ENCODE data around the gene IYD. TPM values are rescaled to one million over a fixed set of nuclear protein-coding genes. Genes with fewer than 3 reads are reported as not detected.

The IYD gene
- total and polyA plus RNA-seq, 7 experiments from 2014 or later = not detected

DNA sequence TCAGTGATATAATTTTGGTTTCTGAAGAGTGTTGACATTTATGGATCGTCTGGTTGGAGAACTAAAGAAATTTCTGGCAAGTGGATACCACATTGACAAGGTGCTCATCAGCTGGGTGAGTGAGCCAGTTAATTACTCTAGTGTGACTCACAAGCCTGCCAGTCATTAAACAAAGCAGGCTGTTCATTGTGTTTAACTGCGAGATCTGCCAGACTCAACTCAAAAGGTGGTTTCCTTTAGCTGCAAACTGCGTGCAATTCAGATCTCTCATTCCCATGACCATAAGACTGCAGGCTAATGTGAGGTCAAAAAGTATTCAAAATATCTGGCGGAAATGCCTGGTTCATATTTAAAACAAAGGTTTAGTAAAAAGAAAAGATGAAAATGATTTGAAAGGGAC is 32.5 kb upstream of the IYD start:
- Histone ChIP-seq H3K27me3 (ENCODE audit: control insufficient read depth in 2 of 2, insufficient read depth in 2 of 2, low read length in 2 of 2) (no peaks in the 10 kb centered on the region), H3K4me1 (ENCODE audit: control insufficient read depth in 2 of 2, insufficient read depth in 2 of 2, low read length in 2 of 2) (no peaks in the 10 kb centered on the region), H3K27ac (ENCODE audit: low read depth, low read length) (no peak overlapping the region), H3K9me3 (ENCODE audit: control insufficient read depth in 2 of 3, low read length in 3 of 3) (no peaks in the 10 kb centered on the region), H3K36me3 (ENCODE audit: control insufficient read depth in 2 of 3, insufficient read depth in 3 of 3, low read length in 3 of 3) (no peaks in the 10 kb centered on the region), H3K4me3 (ENCODE audit: low read length) (no peak overlapping the region)
- ChIA-PET POLR2A (no interaction called here), CTCF (interaction anchor here (0.6 kb wide), 1 partner anchor 327 kb away, joined by 3 read pairs; no protein-coding TSS in a partner anchor)
- no peak overlapping the region for H3K4me3 Mint-ChIP-seq
- ATAC-seq (no peak), DNase-seq (no peak)
- intact Hi-C loops (cut with micrococcal nuclease) = loop anchor here in 1 of 2 donors (10.0 kb wide), 1 partner anchor 401 kb away; no protein-coding TSS in a partner anchor
- H3K9me3 Mint-ChIP-seq = peaks cover 0 to 6% (median 0%) of the 10 kb centered on the region in 11 donors
- H3K36me3 Mint-ChIP-seq = no peaks in the 10 kb centered on the region
- H3K27ac Mint-ChIP-seq = no peak overlapping the region
- peaks cover 3 to 17% (median 11%) of the 10 kb centered on the region in 5 donors for H3K27me3 Mint-ChIP-seq
- H3K4me1 Mint-ChIP-seq = no peaks in the 10 kb centered on the region

DNA sequence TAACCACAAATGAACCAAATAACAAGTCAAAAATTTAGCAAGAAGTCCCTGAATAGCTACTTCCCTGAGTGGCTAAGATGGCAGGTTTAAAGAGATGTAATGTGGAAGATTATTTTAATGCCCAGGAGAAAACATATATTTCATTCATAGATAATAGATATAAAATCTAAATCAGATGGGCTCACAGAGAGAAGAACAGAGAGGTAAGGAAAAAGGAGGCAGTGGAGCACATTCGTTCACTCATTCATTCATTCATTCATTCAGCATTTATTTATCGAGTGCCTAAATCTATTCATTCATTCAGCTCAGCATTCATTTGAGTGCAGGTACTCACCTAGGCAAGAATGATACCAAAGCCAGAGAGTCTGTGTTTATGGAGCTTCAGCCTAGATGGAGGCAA is 32.1 kb upstream of the IYD start:
- Histone ChIP-seq H3K27ac (ENCODE audit: low read depth, low read length) (no peak overlapping the region), H3K9me3 (ENCODE audit: control insufficient read depth in 2 of 3, low read length in 3 of 3) (no peaks in the 10 kb centered on the region), H3K4me3 (ENCODE audit: low read length) (no peak overlapping the region), H3K36me3 (ENCODE audit: control insufficient read depth in 2 of 3, insufficient read depth in 3 of 3, low read length in 3 of 3) (no peaks in the 10 kb centered on the region), H3K4me1 (ENCODE audit: control insufficient read depth in 2 of 2, insufficient read depth in 2 of 2, low read length in 2 of 2) (no peaks in the 10 kb centered on the region), H3K27me3 (ENCODE audit: control insufficient read depth in 2 of 2, insufficient read depth in 2 of 2, low read length in 2 of 2) (no peaks in the 10 kb centered on the region)
- ATAC-seq (no peak), DNase-seq (no peak)
- Mint-ChIP-seq H3K27me3 (peaks cover 3 to 17% (median 11%) of the 10 kb centered on the region in 5 donors), H3K36me3 (no peaks in the 10 kb centered on the region), H3K4me3 (no peak overlapping the region), H3K4me1 (no peaks in the 10 kb centered on the region), H3K27ac (no peak overlapping the region), H3K9me3 (peaks cover 0 to 6% (median 0%) of the 10 kb centered on the region in 11 donors)
- ChIA-PET POLR2A (no interaction called here), CTCF (interaction anchor here (0.6 kb wide), 1 partner anchor 327 kb away, joined by 3 read pairs; no protein-coding TSS in a partner anchor)
- intact Hi-C loops (cut with micrococcal nuclease) = loop anchor here in 1 of 2 donors (10.0 kb wide), 1 partner anchor 402 kb away; no protein-coding TSS in a partner anchor

DNA sequence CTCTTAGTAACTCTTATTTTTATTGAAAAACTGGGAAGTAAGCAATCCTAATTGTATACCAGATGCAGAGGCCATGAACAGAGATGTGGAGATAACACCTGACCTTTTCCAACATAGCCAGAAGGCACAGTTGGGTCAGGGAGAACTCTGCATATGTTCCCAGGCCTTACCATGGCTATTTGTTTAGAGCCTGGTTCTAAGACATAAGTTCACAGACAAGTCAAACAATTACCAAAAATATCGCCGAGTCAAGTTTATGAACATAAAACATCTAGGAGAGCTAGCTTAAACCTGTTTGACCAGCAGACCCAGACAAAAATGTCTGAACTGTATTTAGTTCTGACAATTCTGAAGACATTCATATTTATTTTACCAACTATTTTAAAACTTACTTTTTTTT is 26.7 kb upstream of the IYD start:
- H3K36me3 Mint-ChIP-seq = no peaks in the 10 kb centered on the region
- ChIA-PET POLR2A (no interaction called here), CTCF (no interaction called here)
- ATAC-seq (no peak), DNase-seq (no peak)
- intact Hi-C loops (cut with micrococcal nuclease) = no loop called here
- H3K4me1 ChIP-seq (ENCODE audit: control insufficient read depth in 2 of 2, insufficient read depth in 2 of 2, low read length in 2 of 2) = no peaks in the 10 kb centered on the region
- H3K4me3 Mint-ChIP-seq = no peak overlapping the region
- H3K4me1 Mint-ChIP-seq = no peaks in the 10 kb centered on the region
- H3K9me3 ChIP-seq (ENCODE audit: control insufficient read depth in 2 of 3, low read length in 3 of 3) = no peaks in the 10 kb centered on the region
- peaks cover 0 to 1% (median 0%) of the 10 kb centered on the region in 11 donors for H3K9me3 Mint-ChIP-seq
- no peaks in the 10 kb centered on the region for H3K27me3 ChIP-seq (ENCODE audit: control insufficient read depth in 2 of 2, insufficient read depth in 2 of 2, low read length in 2 of 2)
- H3K27ac ChIP-seq (ENCODE audit: low read depth, low read length) = no peak overlapping the region
- H3K27ac Mint-ChIP-seq = no peak overlapping the region
- peaks cover 0 to 11% (median 5%) of the 10 kb centered on the region in 5 donors for H3K27me3 Mint-ChIP-seq
- no peak overlapping the region for H3K4me3 ChIP-seq (ENCODE audit: low read length)
- no peaks in the 10 kb centered on the region for H3K36me3 ChIP-seq (ENCODE audit: control insufficient read depth in 2 of 3, insufficient read depth in 3 of 3, low read length in 3 of 3)

GRCh38 chr6:150343434-150343833 is 25.4 kb upstream of the IYD start:
- ATAC-seq = no peak
- no peaks in the 10 kb centered on the region for H3K36me3 ChIP-seq (ENCODE audit: control insufficient read depth in 2 of 3, insufficient read depth in 3 of 3, low read length in 3 of 3)
- peaks cover 0 to 1% (median 0%) of the 10 kb centered on the region in 11 donors for H3K9me3 Mint-ChIP-seq
- ChIA-PET CTCF (no interaction called here), POLR2A (no interaction called here)
- no peaks in the 10 kb centered on the region for H3K9me3 ChIP-seq (ENCODE audit: control insufficient read depth in 2 of 3, low read length in 3 of 3)
- no peak overlapping the region for H3K27ac Mint-ChIP-seq
- DNase-seq = no peak
- H3K27ac ChIP-seq (ENCODE audit: low read depth, low read length) = no peak overlapping the region
- H3K4me3 Mint-ChIP-seq = no peak overlapping the region
- intact Hi-C loops (cut with micrococcal nuclease) = no loop called here
- no peaks in the 10 kb centered on the region for H3K4me1 Mint-ChIP-seq
- H3K4me3 ChIP-seq (ENCODE audit: low read length) = no peak overlapping the region
- peaks cover 0 to 14% (median 8%) of the 10 kb centered on the region in 5 donors for H3K27me3 Mint-ChIP-seq
- no peaks in the 10 kb centered on the region for H3K27me3 ChIP-seq (ENCODE audit: control insufficient read depth in 2 of 2, insufficient read depth in 2 of 2, low read length in 2 of 2)
- H3K4me1 ChIP-seq (ENCODE audit: control insufficient read depth in 2 of 2, insufficient read depth in 2 of 2, low read length in 2 of 2) = no peaks in the 10 kb centered on the region
- no peaks in the 10 kb centered on the region for H3K36me3 Mint-ChIP-seq

DNA sequence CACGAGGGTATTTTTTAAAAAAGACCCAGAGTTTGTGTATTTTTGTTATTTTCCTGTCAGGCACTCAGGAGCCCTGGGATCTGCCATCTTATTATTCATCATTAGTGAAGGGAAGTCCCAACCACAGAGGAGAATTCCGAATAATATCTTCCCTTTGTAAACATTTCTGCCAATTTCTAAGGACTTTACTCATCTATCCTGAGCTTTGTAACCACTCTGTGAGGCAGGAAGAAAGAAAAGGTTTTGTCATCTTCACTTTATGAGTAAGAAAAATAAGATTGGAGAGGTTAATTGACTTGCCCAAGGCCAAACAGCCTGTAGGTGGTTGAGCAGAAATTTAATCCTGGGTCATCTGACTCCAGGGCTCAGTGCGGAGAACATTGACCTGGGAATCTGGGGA is 23.0 kb upstream of the IYD start:
- H3K27ac ChIP-seq (ENCODE audit: low read depth, low read length) = no peak overlapping the region
- intact Hi-C loops (cut with micrococcal nuclease) = no loop called here
- H3K36me3 Mint-ChIP-seq = no peaks in the 10 kb centered on the region
- no peak overlapping the region for H3K4me3 ChIP-seq (ENCODE audit: low read length)
- no peak overlapping the region for H3K4me3 Mint-ChIP-seq
- H3K9me3 ChIP-seq (ENCODE audit: control insufficient read depth in 2 of 3, low read length in 3 of 3) = no peaks in the 10 kb centered on the region
- peaks cover 0 to 1% (median 0%) of the 10 kb centered on the region in 11 donors for H3K9me3 Mint-ChIP-seq
- ATAC-seq (no peak), DNase-seq (no peak)
- H3K4me1 ChIP-seq (ENCODE audit: control insufficient read depth in 2 of 2, insufficient read depth in 2 of 2, low read length in 2 of 2) = no peaks in the 10 kb centered on the region
- H3K36me3 ChIP-seq (ENCODE audit: control insufficient read depth in 2 of 3, insufficient read depth in 3 of 3, low read length in 3 of 3) = no peaks in the 10 kb centered on the region
- peaks cover 0 to 14% (median 6%) of the 10 kb centered on the region in 5 donors for H3K27me3 Mint-ChIP-seq
- no peak overlapping the region for H3K27ac Mint-ChIP-seq
- no peaks in the 10 kb centered on the region for H3K27me3 ChIP-seq (ENCODE audit: control insufficient read depth in 2 of 2, insufficient read depth in 2 of 2, low read length in 2 of 2)
- H3K4me1 Mint-ChIP-seq = no peaks in the 10 kb centered on the region
- CTCF ChIA-PET = no interaction called here
- POLR2A ChIA-PET = no interaction called here

GRCh38 chr6:150346346-150346745 is 22.5 kb upstream of the IYD start:
- no peak overlapping the region for H3K27ac Mint-ChIP-seq
- intact Hi-C loops (cut with micrococcal nuclease) = no loop called here
- ATAC-seq (no peak), DNase-seq (no peak)
- H3K9me3 ChIP-seq (ENCODE audit: control insufficient read depth in 2 of 3, low read length in 3 of 3) = no peaks in the 10 kb centered on the region
- no peak overlapping the region for H3K4me3 ChIP-seq (ENCODE audit: low read length)
- H3K27ac ChIP-seq (ENCODE audit: low read depth, low read length) = no peak overlapping the region
- CTCF ChIA-PET = no interaction called here
- no peaks in the 10 kb centered on the region for H3K36me3 ChIP-seq (ENCODE audit: control insufficient read depth in 2 of 3, insufficient read depth in 3 of 3, low read length in 3 of 3)
- no peaks in the 10 kb centered on the region for H3K36me3 Mint-ChIP-seq
- H3K4me3 Mint-ChIP-seq = no peak overlapping the region
- no peaks in the 10 kb centered on the region for H3K4me1 ChIP-seq (ENCODE audit: control insufficient read depth in 2 of 2, insufficient read depth in 2 of 2, low read length in 2 of 2)
- POLR2A ChIA-PET = no interaction called here
- no peaks in the 10 kb centered on the region for H3K27me3 ChIP-seq (ENCODE audit: control insufficient read depth in 2 of 2, insufficient read depth in 2 of 2, low read length in 2 of 2)
- H3K4me1 Mint-ChIP-seq = no peaks in the 10 kb centered on the region
- peaks cover 0 to 1% (median 0%) of the 10 kb centered on the region in 11 donors for H3K9me3 Mint-ChIP-seq
- peaks cover 0 to 14% (median 4%) of the 10 kb centered on the region in 5 donors for H3K27me3 Mint-ChIP-seq

DNA sequence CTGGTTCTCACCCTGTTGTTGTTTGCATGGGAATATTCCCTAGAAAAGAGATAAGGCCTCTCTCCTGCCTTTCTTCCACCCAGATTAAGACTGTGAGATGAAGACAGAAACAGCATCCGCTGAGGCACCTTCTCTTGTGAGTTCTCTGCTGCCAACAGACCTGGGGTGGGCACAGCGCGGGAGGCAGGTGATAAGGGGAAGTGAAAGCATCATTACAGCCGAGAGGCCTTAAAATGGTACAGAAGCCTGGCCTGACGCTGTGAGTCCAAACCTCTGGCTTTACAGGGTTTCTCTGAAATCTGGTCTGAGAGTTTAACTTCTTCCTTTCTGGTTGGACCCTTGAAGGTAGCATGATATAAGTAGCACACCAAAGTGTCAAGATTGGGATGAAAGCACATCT is 21.0 kb upstream of the IYD start:
- CTCF ChIA-PET = no interaction called here
- no peak overlapping the region for H3K4me3 Mint-ChIP-seq
- H3K4me1 Mint-ChIP-seq = no peaks in the 10 kb centered on the region
- H3K4me3 ChIP-seq (ENCODE audit: low read length) = no peak overlapping the region
- no peak overlapping the region for H3K27ac Mint-ChIP-seq
- DNase-seq (no peak), ATAC-seq (no peak)
- H3K9me3 Mint-ChIP-seq = peaks cover 0 to 1% (median 0%) of the 10 kb centered on the region in 11 donors
- H3K27ac ChIP-seq (ENCODE audit: low read depth, low read length) = no peak overlapping the region
- H3K9me3 ChIP-seq (ENCODE audit: control insufficient read depth in 2 of 3, low read length in 3 of 3) = no peaks in the 10 kb centered on the region
- peaks cover 0 to 20% (median 4%) of the 10 kb centered on the region in 5 donors for H3K27me3 Mint-ChIP-seq
- H3K27me3 ChIP-seq (ENCODE audit: control insufficient read depth in 2 of 2, insufficient read depth in 2 of 2, low read length in 2 of 2) = no peaks in the 10 kb centered on the region
- H3K4me1 ChIP-seq (ENCODE audit: control insufficient read depth in 2 of 2, insufficient read depth in 2 of 2, low read length in 2 of 2) = no peaks in the 10 kb centered on the region
- H3K36me3 ChIP-seq (ENCODE audit: control insufficient read depth in 2 of 3, insufficient read depth in 3 of 3, low read length in 3 of 3) = no peaks in the 10 kb centered on the region
- no peaks in the 10 kb centered on the region for H3K36me3 Mint-ChIP-seq
- POLR2A ChIA-PET = no interaction called here
- intact Hi-C loops (cut with micrococcal nuclease) = no loop called here
